Spleen (tissue), 11 donors: Measurements from ENCODE around the gene MAD2L2. TPM values are rescaled to one million over a fixed set of nuclear protein-coding genes. Genes with fewer than 3 reads are reported as not detected.

Experiments used
- DNase-seq: peaks from one replicate; pipeline ENCODE4 v3.0.0-alpha.2; 2020
- H3K27ac ChIP-seq, 8 donors: fragments of 200-600 bp; sonication (generic) in 7 of 8; 1 replicate in 4 of 8; 2 replicates in 4 of 8; pipeline versions ENCODE4 v1.5.0 to v1.8.0; 2016 to 2021; ENCODE audit warnings: inconsistent platforms in 4 of 8, mild to moderate bottlenecking in 4 of 8, moderate library complexity in 1 of 8
- H3K27me3 ChIP-seq, 7 donors: fragments of 200-600 bp; sonication (generic) in 6 of 7; replicated peaks in 1 of 7; 1 replicate in 4 of 7; 2 replicates in 3 of 7; pipeline versions ENCODE4 v1.5.0 to v1.8.0; 2016 to 2021; ENCODE audit warnings: inconsistent platforms in 3 of 7, mild to moderate bottlenecking in 1 of 7
- H3K36me3 ChIP-seq, 6 donors: fragments of 200-600 bp; sonication (generic) in 5 of 6; 1 replicate in 4 of 6; 2 replicates in 2 of 6; pipeline versions ENCODE4 v1.5.0 to v1.8.0; 2016 to 2021; ENCODE audit warnings: inconsistent platforms in 2 of 6
- H3K4me1 ChIP-seq, 6 donors: fragments of 200-600 bp; sonication (generic) in 5 of 6; 1 replicate in 3 of 6; 2 replicates in 3 of 6; pipeline versions ENCODE4 v1.5.0 to v1.8.0; 2016 to 2021; ENCODE audit warnings: inconsistent platforms in 3 of 6
- H3K4me3 ChIP-seq, 8 donors: fragments of 200-600 bp; sonication (generic) in 7 of 8; 1 replicate in 4 of 8; 2 replicates in 4 of 8; pipeline versions ENCODE4 v1.5.0 to v1.8.0; 2016 to 2021; ENCODE audit warnings: inconsistent platforms in 4 of 8, mild to moderate bottlenecking in 4 of 8, moderate library complexity in 2 of 8
- H3K9me3 ChIP-seq, 8 donors: fragments of 200-600 bp; sonication (generic) in 7 of 8; 1 replicate in 4 of 8; 2 replicates in 4 of 8; pipeline versions ENCODE4 v1.5.0 to v1.8.0; 2016 to 2021; ENCODE audit warnings: inconsistent platforms in 4 of 8
- CTCF ChIP-seq, 11 experiments: fragments of 200-600 bp in 7 of 11; fragments of 450-650 bp in 4 of 11; sonication (generic) in 4 of 11; IDR thresholded peaks in 8 of 11; conservative IDR thresholded peaks in 3 of 11; 1 replicate in 7 of 11; 2 replicates in 4 of 11; pipeline versions ENCODE4 v1.4.0 to v1.8.0; 2016 to 2021; ENCODE audit warnings: antibody characterized with exemption in 11 of 11, inconsistent platforms in 4 of 11, mild to moderate bottlenecking in 1 of 11
- POLR2A ChIP-seq, 3 donors: fragments of 450-650 bp; IDR thresholded peaks; one replicate each; pipeline ENCODE4 v1.5.1; 2017; ENCODE audit warnings: antibody characterized with exemption in 3 of 3, mild to moderate bottlenecking in 1 of 3
- POLR2AphosphoS5 ChIP-seq, 3 donors: sonication (generic); formaldehyde crosslinking; IDR thresholded peaks; one replicate each; pipeline ENCODE4 v1.5.1; 2017; ENCODE audit warnings: antibody characterized with exemption in 3 of 3
- WGBS, 5 donors: extraction: QIAGEN DNeasy Blood & Tissue Kit in 3 of 5; methylation state at CpG; one replicate each; pipeline versions ENCODE4 v1.1.5 to v1.1.7; 2013 to 2018; 5-methylcytosine and 5-hydroxymethylcytosine counted together
- intact Hi-C: fragments of 100-400 bp; cut with DNase I; formaldehyde crosslinking; loops from one replicate; pipeline ENCODE4 v1.15.0; 2023; ENCODE audit warnings: low total_unique reads
- polyA plus RNA-seq, 3 donors: library from polyadenylated mRNA; stranded (reverse); fragments of 200-250 nt; gene quantifications; one replicate each; pipeline ENCODE4 v1.2.1, GENCODE V29; 2013
- total RNA-seq, 7 donors: library from RNA; depleted of rRNA in 3 of 7; stranded (reverse); fragments of >200 nt in 3 of 7; fragmentation: NEBNext Ultra II Directional in 4 of 7; extraction: Animal tissue kit (Norgen Biotek cat#: 25700) in 4 of 7; gene quantifications; one replicate each; pipeline versions ENCODE4 v1.1.0 to v1.2.1, GENCODE V29; 2016 to 2021
- donor health status: healthy with polysubstance abuse.
- donor health status: DM: no; HTN: no; CAD: no; lungs with moderate emphysema.
- donor health status: DM: no; HTN: no; CAD: no.
- donor health status: Bipolar disorder and iron deficiency.
- donor health status: healthy.
- donor health status: DM: no; HTN: no; CAD: no.
- donor health status: DM: yes; HTN: yes; CAD: no.

MAD2L2 gene
- total and polyA plus RNA-seq, 10 donors, result 22.7 to 42.1 (median 32.2) TPM

- Histone ChIP-seq H3K36me3 (no peaks in the 10 kb centered on the region), H3K9me3 (no peaks in the 10 kb centered on the region), H3K4me1 (peaks cover 33 to 99% (median 59%) of the 10 kb centered on the region in 6 donors), H3K27me3 (peaks cover 0 to 10% (median 0%) of the 10 kb centered on the region in 7 donors), H3K4me3 (peak overlapping the region in 1 of 8 donors; percentile 63), H3K27ac (peak overlapping the region in 7 of 8 donors; percentile 49 to 100 (median 84))
- 73 to 91% (median 81%) methylated on average over 10 to 11 of the region's 11 CpGs for WGBS, 5 donors
- TF ChIP-seq CTCF (IDR thresholded peaks at IDR 0.05 in 8 of 11, conservative IDR thresholded peaks at IDR 0.05 in 3 of 11) (no peak), POLR2A (IDR thresholded peaks at IDR 0.05) (no peak), POLR2AphosphoS5 (IDR thresholded peaks at IDR 0.05) (no peak)
- intact Hi-C loops, result no loop called here
- DNase-seq, result no peak
Measured at GRCh38 chr1:11729155-11729497, 48.2 kb upstream of the MAD2L2 start.

DNA sequence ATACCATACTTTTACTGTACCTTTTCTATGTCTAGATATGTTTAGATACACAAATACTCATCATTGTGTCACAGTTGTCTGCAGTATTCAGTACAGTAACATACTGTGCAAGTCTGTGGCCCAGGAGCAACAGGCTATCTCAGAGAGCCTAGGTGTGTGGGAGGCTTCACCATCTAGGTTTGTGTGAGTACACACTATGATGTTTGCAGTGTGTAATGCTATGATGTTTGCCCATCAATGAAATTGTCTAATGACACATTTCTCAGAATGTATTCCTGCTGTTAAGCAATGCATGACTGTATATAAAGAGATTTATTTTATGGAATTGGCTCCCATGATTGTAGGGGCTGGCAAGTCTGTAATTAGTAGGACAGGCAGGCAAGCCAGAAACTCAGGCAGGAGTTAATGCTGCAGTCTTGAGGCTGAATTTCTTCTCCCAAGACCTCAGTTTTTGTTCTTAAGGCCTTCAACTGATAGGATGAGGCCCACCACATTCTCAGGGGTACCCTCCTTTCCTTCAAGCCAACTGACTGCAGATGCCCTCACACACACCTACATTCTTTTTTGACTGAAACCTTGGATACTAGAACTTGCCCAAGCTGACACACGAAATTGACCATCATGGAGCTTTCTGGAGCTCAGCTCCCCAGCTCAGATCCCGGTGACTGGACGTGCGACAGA lies 47.3 kb upstream of the MAD2L2 start:
- Histone ChIP-seq H3K27ac (peak overlapping the region in 3 of 8 donors; percentile 91 to 100 (median 92)), H3K4me1 (peaks cover 33 to 92% (median 59%) of the 10 kb centered on the region in 6 donors), H3K27me3 (peaks cover 0 to 16% (median 0%) of the 10 kb centered on the region in 7 donors), H3K4me3 (no peak overlapping the region), H3K36me3 (no peaks in the 10 kb centered on the region), H3K9me3 (no peaks in the 10 kb centered on the region)
- intact Hi-C loops, result no loop called here
- 94 to 98% (median 97%) methylated on average over 4 of the region's 4 CpGs for WGBS, 5 donors
- no peak for DNase-seq
- TF ChIP-seq CTCF (IDR thresholded peaks at IDR 0.05 in 8 of 11, conservative IDR thresholded peaks at IDR 0.05 in 3 of 11) (no peak), POLR2A (IDR thresholded peaks at IDR 0.05) (no peak), POLR2AphosphoS5 (IDR thresholded peaks at IDR 0.05) (no peak)

- intact Hi-C loops, result no loop called here
- 93 to 98% (median 97%) methylated on average over 4 of the region's 4 CpGs for WGBS, 5 donors
- Histone ChIP-seq H3K4me1 (peaks cover 29 to 81% (median 49%) of the 10 kb centered on the region in 6 donors), H3K27ac (peak overlapping the region in 2 of 8 donors; percentile 82 to 100), H3K4me3 (no peak overlapping the region), H3K9me3 (no peaks in the 10 kb centered on the region), H3K27me3 (peaks cover 0 to 21% (median 0%) of the 10 kb centered on the region in 7 donors), H3K36me3 (no peaks in the 10 kb centered on the region)
- DNase-seq, result no peak
- TF ChIP-seq POLR2A (IDR thresholded peaks at IDR 0.05) (no peak), CTCF (IDR thresholded peaks at IDR 0.05 in 8 of 11, conservative IDR thresholded peaks at IDR 0.05 in 3 of 11) (no peak), POLR2AphosphoS5 (IDR thresholded peaks at IDR 0.05) (no peak)
Measured at GRCh38 chr1:11727119-11727518, 46.2 kb upstream of the MAD2L2 start.

DNA sequence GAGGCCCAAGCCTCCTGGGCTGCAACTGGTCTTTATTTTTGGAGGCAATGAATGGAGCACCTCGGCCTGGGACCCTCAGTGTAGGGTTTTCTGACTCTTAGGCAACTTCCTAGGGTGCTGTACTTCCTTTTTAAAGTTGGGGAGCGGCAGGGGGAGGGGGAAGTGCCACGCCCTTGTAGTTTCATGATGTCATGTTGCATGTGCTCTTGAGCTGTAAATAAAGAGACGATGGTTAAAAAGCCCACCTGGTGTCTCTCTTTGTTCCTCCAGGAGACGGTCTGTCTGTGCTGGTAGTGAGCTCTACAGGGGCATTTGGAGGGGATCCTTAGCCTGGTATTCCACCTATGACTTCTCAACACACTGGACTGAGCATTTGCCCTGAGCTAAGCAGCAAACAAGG lies 44.7 kb upstream of the MAD2L2 start:
- peak overlapping the region in 6 of 8 donors; percentile 46 to 100 (median 64) for H3K27ac ChIP-seq

More for the DNA sequence above, 44.7 kb upstream of the MAD2L2 start:
- DNase-seq, result no peak
- WGBS, 5 donors, result 30 to 55% (median 53%) methylated on average over 5 of the region's 5 CpGs
- Histone ChIP-seq H3K9me3 (no peaks in the 10 kb centered on the region), H3K27me3 (peaks cover 0 to 21% (median 0%) of the 10 kb centered on the region in 7 donors), H3K36me3 (no peaks in the 10 kb centered on the region), H3K4me3 (no peak overlapping the region), H3K4me1 (peaks cover 16 to 71% (median 36%) of the 10 kb centered on the region in 6 donors)
- intact Hi-C loops, result no loop called here
- TF ChIP-seq POLR2A (IDR thresholded peaks at IDR 0.05) (no peak), CTCF (IDR thresholded peaks at IDR 0.05 in 8 of 11, conservative IDR thresholded peaks at IDR 0.05 in 3 of 11) (no peak), POLR2AphosphoS5 (IDR thresholded peaks at IDR 0.05) (peak in 1 of 3 donors; percentile 44)
